ENCODE results near the gene TULP4.

GRCh38 chr6:158327211-158327610 is 14.9 kb downstream of the TULP4 start:
- TF ChIP-seq CTCF (IDR thresholded peaks at IDR 0.05): no peak
- no peak for TF ChIP-seq ZNF232 (CRISPR knock-in tag; IDR thresholded peaks at IDR 0.05)
- no peak for TF ChIP-seq ARID4B (CRISPR knock-in tag; IDR thresholded peaks at IDR 0.05; ENCODE audit: borderline replicate concordance)
- TF ChIP-seq ZNF219 (CRISPR knock-in tag; IDR thresholded peaks at IDR 0.05; ENCODE audit: borderline replicate concordance): no peak
- TF ChIP-seq JUN (CRISPR knock-in tag; IDR thresholded peaks at IDR 0.05): no peak
- TF ChIP-seq E2F1 (CRISPR knock-in tag; IDR thresholded peaks at IDR 0.05): no peak
- no peak for TF ChIP-seq ATF2 (CRISPR knock-in tag; IDR thresholded peaks at IDR 0.05; ENCODE audit: borderline replicate concordance, low read depth)
- TF ChIP-seq ZBTB21 (CRISPR knock-in tag; IDR thresholded peaks at IDR 0.05; ENCODE audit: borderline replicate concordance): no peak
- no peak for TF ChIP-seq TEAD1 (CRISPR knock-in tag; IDR thresholded peaks at IDR 0.05)
- TF ChIP-seq MXD4 (CRISPR knock-in tag; IDR thresholded peaks at IDR 0.05; ENCODE audit: borderline replicate concordance): no peak
- no peak for TF ChIP-seq CBFB (CRISPR knock-in tag; IDR thresholded peaks at IDR 0.05; ENCODE audit: low read depth)
- no peak for TF ChIP-seq ZNF416 (CRISPR knock-in tag; IDR thresholded peaks at IDR 0.05)
- TF ChIP-seq E2F4 (CRISPR knock-in tag; IDR thresholded peaks at IDR 0.05; ENCODE audit: borderline replicate concordance, low read depth): no peak
- TF ChIP-seq SMAD4 (CRISPR knock-in tag; IDR thresholded peaks at IDR 0.05): no peak
